PC-3 (cell line): ENCODE measurements around the gene CCDC179.

Experiments used
- EZH2 ChIP-seq: fragments of 300-600 bp; sonication (generic); IDR thresholded peaks from one replicate; pipeline ENCODE4 v1.6.1; 2017; ENCODE audit warnings: antibody characterized with exemption, mild to moderate bottlenecking, low read length; ENCODE audit not compliant: unreplicated experiment
- EZH2phosphoT487 ChIP-seq: fragments of 300-600 bp; sonication (generic); IDR thresholded peaks from 2 replicates; pipeline ENCODE4 v1.6.1; 2018; ENCODE audit warnings: mild to moderate bottlenecking, antibody characterized with exemption, low read length, borderline replicate concordance
- TF ChIP-seq, protein P1 (sequence below): fragments of 300-600 bp; sonication (generic); conservative IDR thresholded peaks from 2 replicates; pipeline ENCODE4 v1.5.1; 2017; ENCODE audit warnings: antibody characterized with exemption, low read depth, mild to moderate bottlenecking, low read length

DNA sequence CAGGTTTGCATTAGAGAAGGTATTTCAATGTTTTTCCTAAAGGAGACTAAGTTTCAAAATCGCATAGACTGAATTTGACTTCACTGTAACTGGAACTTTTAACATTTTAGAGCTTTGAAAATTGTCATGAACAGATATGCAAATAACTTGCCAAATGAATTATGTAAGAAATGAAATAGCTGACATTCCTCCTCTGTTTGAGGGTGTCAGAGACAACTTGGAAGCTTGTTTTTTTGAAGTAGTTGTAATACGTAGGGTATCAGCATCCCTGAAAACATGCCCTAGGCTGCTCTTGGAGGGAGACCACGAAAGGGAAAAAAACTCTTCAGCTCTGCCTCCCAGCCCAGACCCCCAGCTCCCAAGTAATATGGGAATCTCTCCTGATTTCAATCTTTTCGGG, 41.3 kb upstream of the CCDC179 start:
- TF ChIP-seq, protein P1, sequence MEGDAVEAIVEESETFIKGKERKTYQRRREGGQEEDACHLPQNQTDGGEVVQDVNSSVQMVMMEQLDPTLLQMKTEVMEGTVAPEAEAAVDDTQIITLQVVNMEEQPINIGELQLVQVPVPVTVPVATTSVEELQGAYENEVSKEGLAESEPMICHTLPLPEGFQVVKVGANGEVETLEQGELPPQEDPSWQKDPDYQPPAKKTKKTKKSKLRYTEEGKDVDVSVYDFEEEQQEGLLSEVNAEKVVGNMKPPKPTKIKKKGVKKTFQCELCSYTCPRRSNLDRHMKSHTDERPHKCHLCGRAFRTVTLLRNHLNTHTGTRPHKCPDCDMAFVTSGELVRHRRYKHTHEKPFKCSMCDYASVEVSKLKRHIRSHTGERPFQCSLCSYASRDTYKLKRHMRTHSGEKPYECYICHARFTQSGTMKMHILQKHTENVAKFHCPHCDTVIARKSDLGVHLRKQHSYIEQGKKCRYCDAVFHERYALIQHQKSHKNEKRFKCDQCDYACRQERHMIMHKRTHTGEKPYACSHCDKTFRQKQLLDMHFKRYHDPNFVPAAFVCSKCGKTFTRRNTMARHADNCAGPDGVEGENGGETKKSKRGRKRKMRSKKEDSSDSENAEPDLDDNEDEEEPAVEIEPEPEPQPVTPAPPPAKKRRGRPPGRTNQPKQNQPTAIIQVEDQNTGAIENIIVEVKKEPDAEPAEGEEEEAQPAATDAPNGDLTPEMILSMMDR = no peak
- TF ChIP-seq EZH2phosphoT487 (no peak), EZH2 (no peak)
